Measurements from ENCODE around the gene RSRC2.

Gene RSRC2

GRCh38 chr12:122560138-122560537 is 33.4 kb upstream of the RSRC2 start:
- no peak for TF ChIP-seq CTCF (IDR thresholded peaks at IDR 0.05; ENCODE audit: low read depth, low read length, missing control alignments)
- Histone ChIP-seq H3K36me3 (replicated peaks) (peaks cover 2% of the 10 kb centered on the region), H3K4me3 (ENCODE audit: low read depth, low read length) (no peak overlapping the region), H3K27me3 (replicated peaks) (no peaks in the 10 kb centered on the region), H3K27ac (no peak overlapping the region)
- in situ Hi-C loops (cut with HindIII; ENCODE audit: low pct_ligation_motif_present, low sequenced_read_pairs): no loop called here
- DNase-seq: no peak

DNA sequence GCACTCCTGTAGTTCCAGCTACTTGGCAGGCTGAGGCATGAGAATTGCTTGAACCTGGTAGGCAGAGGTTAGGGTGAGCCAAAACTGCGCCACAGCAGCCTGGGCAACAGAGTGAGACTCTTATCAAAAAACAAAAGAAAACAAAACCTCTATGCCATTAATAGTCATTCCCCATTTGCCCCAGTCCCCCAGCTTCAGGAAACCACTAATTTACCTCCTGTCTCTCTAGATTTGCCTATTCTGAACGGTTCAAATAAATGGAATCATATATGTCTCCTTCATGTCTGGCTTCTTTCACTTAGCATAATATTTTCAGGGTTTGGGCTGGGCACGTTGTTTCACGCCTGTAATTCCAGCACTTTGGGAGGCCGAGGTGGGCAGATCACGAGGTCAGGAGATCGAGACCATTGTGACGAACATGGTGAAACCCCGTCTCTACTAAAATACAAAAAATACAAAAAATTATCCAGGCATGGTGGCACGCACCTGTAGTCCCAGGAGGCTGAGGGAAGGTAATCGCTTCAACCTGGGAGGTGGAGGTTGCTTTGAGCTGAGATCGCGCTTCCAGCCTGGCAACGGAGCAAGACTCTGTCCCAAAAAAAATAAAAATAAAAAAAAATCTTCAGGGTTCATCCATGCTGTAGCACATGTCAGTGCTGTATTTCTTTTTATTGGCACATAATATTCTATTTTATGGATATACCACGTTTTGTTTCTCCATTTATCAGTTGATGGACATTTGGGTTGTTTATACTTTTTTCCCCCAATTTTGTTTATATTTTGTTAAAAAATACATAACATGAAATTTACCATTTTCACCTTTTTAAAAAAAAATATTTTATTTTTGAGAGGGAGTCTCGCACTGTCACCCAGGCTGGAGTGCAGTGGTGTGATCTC is 32.3 kb upstream of the RSRC2 start:
- DNase-seq: no peak
- TF ChIP-seq CTCF (IDR thresholded peaks at IDR 0.05; ENCODE audit: low read depth, low read length, missing control alignments): no peak
- H3K27ac ChIP-seq: no peak overlapping the region
- in situ Hi-C loops (cut with HindIII; ENCODE audit: low pct_ligation_motif_present, low sequenced_read_pairs): no loop called here
- no peaks in the 10 kb centered on the region for H3K27me3 ChIP-seq (replicated peaks)
- H3K36me3 ChIP-seq (replicated peaks): peaks cover 2% of the 10 kb centered on the region
- no peak overlapping the region for H3K4me3 ChIP-seq (ENCODE audit: low read depth, low read length)

- H3K27ac ChIP-seq: no peak overlapping the region
- TF ChIP-seq CTCF (IDR thresholded peaks at IDR 0.05; ENCODE audit: low read depth, low read length, missing control alignments): no peak
- in situ Hi-C loops (cut with HindIII; ENCODE audit: low pct_ligation_motif_present, low sequenced_read_pairs): no loop called here
- H3K27me3 ChIP-seq (replicated peaks): no peaks in the 10 kb centered on the region
- no peak for DNase-seq
- no peak overlapping the region for H3K4me3 ChIP-seq (ENCODE audit: low read depth, low read length)
- H3K36me3 ChIP-seq (replicated peaks): peaks cover 9% of the 10 kb centered on the region
Observed at GRCh38 chr12:122547330-122547729, 20.6 kb upstream of the RSRC2 start.

DNA sequence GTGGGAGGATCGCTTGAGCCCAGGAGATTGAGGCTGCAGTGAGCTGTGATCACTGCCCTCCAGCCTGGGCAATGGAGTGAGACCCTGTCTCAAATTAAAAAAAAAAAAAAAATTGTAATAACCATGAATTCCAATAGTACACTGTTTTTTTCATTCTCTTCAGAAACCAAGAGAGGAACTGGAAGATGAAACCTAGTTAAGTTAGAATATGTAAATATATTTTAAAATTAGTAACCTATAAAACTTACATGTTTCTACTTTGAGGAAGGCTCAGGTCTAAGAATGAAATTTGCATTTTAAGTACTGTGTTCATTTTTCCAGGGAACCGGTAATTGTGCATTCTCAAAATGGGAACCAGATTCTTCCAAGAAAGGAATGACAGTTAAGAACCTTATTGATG is 19.1 kb upstream of the RSRC2 start:
- Histone ChIP-seq H3K27ac (no peak overlapping the region), H3K4me3 (ENCODE audit: low read depth, low read length) (no peak overlapping the region), H3K27me3 (replicated peaks) (no peaks in the 10 kb centered on the region), H3K36me3 (replicated peaks) (peaks cover 7% of the 10 kb centered on the region)
- TF ChIP-seq CTCF (IDR thresholded peaks at IDR 0.05; ENCODE audit: low read depth, low read length, missing control alignments): no peak
- DNase-seq: no peak
- in situ Hi-C loops (cut with HindIII; ENCODE audit: low pct_ligation_motif_present, low sequenced_read_pairs): no loop called here

DNA sequence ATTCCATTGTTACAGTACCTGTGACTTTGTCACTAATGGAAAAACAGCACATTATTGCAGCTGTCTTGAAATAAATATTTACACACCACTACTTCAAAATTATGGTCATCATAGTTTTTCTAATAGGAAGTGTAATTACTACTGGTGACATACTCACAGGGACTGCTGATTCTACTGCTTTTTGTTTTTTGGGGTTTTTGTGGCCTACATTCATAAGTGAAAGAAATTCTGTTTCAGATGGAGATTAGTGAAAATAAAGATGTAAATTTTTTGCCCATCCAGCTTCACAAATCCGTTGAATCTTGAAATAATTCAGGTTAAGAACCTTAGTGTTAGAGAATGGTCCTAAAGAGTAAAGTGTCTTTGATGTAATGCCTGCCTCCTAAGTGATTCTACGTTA is 17.8 kb upstream of the RSRC2 start:
- Histone ChIP-seq H3K4me3 (ENCODE audit: low read depth, low read length) (no peak overlapping the region), H3K36me3 (replicated peaks) (peaks cover 7% of the 10 kb centered on the region), H3K27me3 (replicated peaks) (no peaks in the 10 kb centered on the region), H3K27ac (no peak overlapping the region)
- no peak for TF ChIP-seq CTCF (IDR thresholded peaks at IDR 0.05; ENCODE audit: low read depth, low read length, missing control alignments)
- no peak for DNase-seq
- in situ Hi-C loops (cut with HindIII; ENCODE audit: low pct_ligation_motif_present, low sequenced_read_pairs): no loop called here

GRCh38 chr12:122538496-122538895 is 11.8 kb upstream of the RSRC2 start:
- H3K36me3 ChIP-seq (replicated peaks): peaks cover 6% of the 10 kb centered on the region
- in situ Hi-C loops (cut with HindIII; ENCODE audit: low pct_ligation_motif_present, low sequenced_read_pairs): no loop called here
- H3K4me3 ChIP-seq (ENCODE audit: low read depth, low read length): no peak overlapping the region
- no peaks in the 10 kb centered on the region for H3K27me3 ChIP-seq (replicated peaks)
- DNase-seq: no peak
- TF ChIP-seq CTCF (IDR thresholded peaks at IDR 0.05; ENCODE audit: low read depth, low read length, missing control alignments): no peak
- no peak overlapping the region for H3K27ac ChIP-seq

All from brain microvascular endothelial cell (primary cell).